HG03565 (cell line): ENCODE data around the gene COL15A1.
"Not testable (repeated sequence)": the region's sequence is repeated elsewhere in the genome, so short reads cannot be mapped to it uniquely, and the experiment has no call there.

Source experiments
- ATAC-seq: cut with Tn5 transposase; IDR thresholded peaks from one replicate; pipeline ENCODE4 v1.9.1; 2021; ENCODE audit warnings: mild to moderate bottlenecking, moderate library complexity; ENCODE audit not compliant: unreplicated experiment

Gene COL15A1

GRCh38 chr9:99074902-99075245 is 131.2 kb downstream of the COL15A1 start:
- no peak for ATAC-seq

- no peak for ATAC-seq
These were observed 131.7 kb downstream of the COL15A1 start for GRCh38 chr9:99075246-99075912.

- no peak for ATAC-seq
These were observed 132.3 kb downstream of the COL15A1 start for GRCh38 chr9:99076030-99076429.

GRCh38 chr9:99076483-99077171 is 132.9 kb downstream of the COL15A1 start:
- ATAC-seq: no peak

- ATAC-seq: no peak
These were observed 135.0 kb downstream of the COL15A1 start for GRCh38 chr9:99078717-99079116.

- no peak for ATAC-seq
These were observed 135.8 kb downstream of the COL15A1 start for GRCh38 chr9:99079542-99079941.

- no peak for ATAC-seq
These were observed 139.3 kb downstream of the COL15A1 start for GRCh38 chr9:99083051-99083450.

- ATAC-seq: no peak
These were observed 142.5 kb downstream of the COL15A1 start for GRCh38 chr9:99085949-99086948.

- ATAC-seq: no peak
These were observed 143.8 kb downstream of the COL15A1 start for GRCh38 chr9:99087462-99087861.

- no peak for ATAC-seq
These were observed 146.8 kb downstream of the COL15A1 start for GRCh38 chr9:99090336-99091130.

- ATAC-seq: no peak
These were observed 149.2 kb downstream of the COL15A1 start for GRCh38 chr9:99092643-99093491.

- ATAC-seq: no peak
These were observed 149.7 kb downstream of the COL15A1 start for GRCh38 chr9:99093492-99093791.

GRCh38 chr9:99095565-99095964 is 151.9 kb downstream of the COL15A1 start:
- ATAC-seq: no peak

GRCh38 chr9:99096409-99096808 is 152.7 kb downstream of the COL15A1 start:
- no peak for ATAC-seq

- ATAC-seq: not testable (repeated sequence)
These were observed 156.3 kb downstream of the COL15A1 start for GRCh38 chr9:99099806-99100585.

- no peak for ATAC-seq
These were observed 157.6 kb downstream of the COL15A1 start for GRCh38 chr9:99101271-99101670.

GRCh38 chr9:99101812-99102211 is 158.1 kb downstream of the COL15A1 start:
- no peak for ATAC-seq

GRCh38 chr9:99103054-99103895 is 159.6 kb downstream of the COL15A1 start:
- no peak for ATAC-seq
